SK-N-SH (cell line): ENCODE data around the gene EIF1.

Experiments used
- FOXM1 ChIP-seq: IDR thresholded peaks from 2 replicates; pipeline ENCODE4 v1.4.0; 2012; ENCODE audit warnings: low read depth, mild to moderate bottlenecking
- MXI1 ChIP-seq: IDR thresholded peaks from 2 replicates; pipeline ENCODE4 v1.6.1; 2012; ENCODE audit warnings: mild to moderate bottlenecking, low read depth, low read length, improper control_type of control experiment
- TF ChIP-seq, protein P1 (sequence below): fragments of 200-600 bp; sonication (generic); IDR thresholded peaks from 2 replicates; pipeline ENCODE4 v1.6.1; 2017; ENCODE audit warnings: antibody characterized with exemption, mild to moderate bottlenecking, moderate library complexity

GRCh38 chr17:41740506-41740905 is 51.8 kb downstream of the EIF1 start:
- TF ChIP-seq, protein P1, sequence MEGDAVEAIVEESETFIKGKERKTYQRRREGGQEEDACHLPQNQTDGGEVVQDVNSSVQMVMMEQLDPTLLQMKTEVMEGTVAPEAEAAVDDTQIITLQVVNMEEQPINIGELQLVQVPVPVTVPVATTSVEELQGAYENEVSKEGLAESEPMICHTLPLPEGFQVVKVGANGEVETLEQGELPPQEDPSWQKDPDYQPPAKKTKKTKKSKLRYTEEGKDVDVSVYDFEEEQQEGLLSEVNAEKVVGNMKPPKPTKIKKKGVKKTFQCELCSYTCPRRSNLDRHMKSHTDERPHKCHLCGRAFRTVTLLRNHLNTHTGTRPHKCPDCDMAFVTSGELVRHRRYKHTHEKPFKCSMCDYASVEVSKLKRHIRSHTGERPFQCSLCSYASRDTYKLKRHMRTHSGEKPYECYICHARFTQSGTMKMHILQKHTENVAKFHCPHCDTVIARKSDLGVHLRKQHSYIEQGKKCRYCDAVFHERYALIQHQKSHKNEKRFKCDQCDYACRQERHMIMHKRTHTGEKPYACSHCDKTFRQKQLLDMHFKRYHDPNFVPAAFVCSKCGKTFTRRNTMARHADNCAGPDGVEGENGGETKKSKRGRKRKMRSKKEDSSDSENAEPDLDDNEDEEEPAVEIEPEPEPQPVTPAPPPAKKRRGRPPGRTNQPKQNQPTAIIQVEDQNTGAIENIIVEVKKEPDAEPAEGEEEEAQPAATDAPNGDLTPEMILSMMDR, result no peak
- no peak for TF ChIP-seq FOXM1
- TF ChIP-seq MXI1, result no peak
